ENCODE data around the gene PICALM. TPM values are rescaled to one million over a fixed set of nuclear protein-coding genes. Genes with fewer than 3 reads are reported as not detected.

The PICALM gene
- total and polyA plus RNA-seq, 10 of the 15 experiments (the other 5 are each of a cell fraction or from before 2014, with no cell fraction given): 4.3 to 150 (median 41.8) TPM

- WGBS (ENCODE audit: insufficient coverage, insufficient replicate concordance, low lambda C conversion rate, missing lambda C conversion rate): 86% methylated on average over 2 of the region's 2 CpGs
- TF ChIP-seq CEBPZ (IDR thresholded peaks at IDR 0.05; ENCODE audit: low read depth, low read length) (0 out of 2 replicates have a peak, but pooled peaks have one; percentile 35), SMARCA5 (IDR thresholded peaks at IDR 0.05) (no peak)
- H3K9ac ChIP-seq (ENCODE audit: control insufficient read depth, insufficient read depth, low read length): no peak overlapping the region
- in situ Hi-C loops (cut with MboI) (no loop called here), intact Hi-C loops (cut with micrococcal nuclease; ENCODE audit: unreplicated experiment) (loop anchor here (5.0 to 10.0 kb wide), 2 partner anchors 272 to 350 kb away; no protein-coding TSS in a partner anchor)
- H3K36me3 ChIP-seq (ENCODE audit: control insufficient read depth in 2 of 2, insufficient read depth in 2 of 2, low read length in 1 of 2): no peaks in the 10 kb centered on the region; a peak in 1 of 4 replicates
- H4K20me1 ChIP-seq (ENCODE audit: control insufficient read depth, insufficient read depth): no peaks in the 10 kb centered on the region
- POLR2A ChIA-PET: no interaction called here
- H3K4me1 ChIP-seq (ENCODE audit: control insufficient read depth, insufficient read depth, low read length): peaks cover 13% of the 10 kb centered on the region
- SMC1A ChIA-PET (ENCODE audit: uncharacterized antibody, unreplicated experiment): interaction anchor here (1.3 to 1.5 kb wide), 2 partner anchors 17 to 24 kb away, joined by 3 to 6 read pairs; no protein-coding TSS in a partner anchor
- RAD21 ChIA-PET (ENCODE audit: unreplicated experiment): no interaction called here
- H3K9me3 ChIP-seq (replicated peaks; ENCODE audit: control insufficient read depth, insufficient read depth, low read length): peaks cover 7% of the 10 kb centered on the region; the same call in 2 of the 3 replicates
- no peak overlapping the region for H3K4me2 ChIP-seq (ENCODE audit: control insufficient read depth, insufficient read depth)
- no peaks in the 10 kb centered on the region for H3K27me3 ChIP-seq (replicated peaks in 1 of 2; ENCODE audit: control insufficient read depth in 2 of 2, insufficient read depth in 2 of 2, low read length in 1 of 2)
- H3K27ac ChIP-seq (ENCODE audit: control insufficient read depth, insufficient read depth): no peak overlapping the region
- ATAC-seq (no peak), DNase-seq (ENCODE audit: low read depth, low spot score) (no peak), FAIRE-seq (no peak)
- no peaks in the 10 kb centered on the region for H3K79me2 ChIP-seq (ENCODE audit: control insufficient read depth, insufficient read depth, low read length)
- no TSS peak for BruUV-seq (replicated peaks)
- H2AFZ ChIP-seq (ENCODE audit: control insufficient read depth, low read depth, low read length): no peak overlapping the region
- CTCF ChIA-PET: no interaction called here
- no peak overlapping the region for H3K4me3 ChIP-seq
These were observed 123.6 kb downstream of the PICALM start for GRCh38 chr11:85945296-85945695.

Data from GM12878 (cell line).